C4-2B (cell line): Measurements from ENCODE around the gene KRTAP10-2.

Experiments used
- CTCF ChIP-seq: fragments of 450-650 bp; conservative IDR thresholded peaks from 2 replicates; pipeline ENCODE4 v1.5.1; 2017; ENCODE audit warnings: mild to moderate bottlenecking
- ZFX ChIP-seq: fragments of 450-650 bp; IDR thresholded peaks from 2 replicates; pipeline ENCODE4 v1.6.1; 2017

DNA sequence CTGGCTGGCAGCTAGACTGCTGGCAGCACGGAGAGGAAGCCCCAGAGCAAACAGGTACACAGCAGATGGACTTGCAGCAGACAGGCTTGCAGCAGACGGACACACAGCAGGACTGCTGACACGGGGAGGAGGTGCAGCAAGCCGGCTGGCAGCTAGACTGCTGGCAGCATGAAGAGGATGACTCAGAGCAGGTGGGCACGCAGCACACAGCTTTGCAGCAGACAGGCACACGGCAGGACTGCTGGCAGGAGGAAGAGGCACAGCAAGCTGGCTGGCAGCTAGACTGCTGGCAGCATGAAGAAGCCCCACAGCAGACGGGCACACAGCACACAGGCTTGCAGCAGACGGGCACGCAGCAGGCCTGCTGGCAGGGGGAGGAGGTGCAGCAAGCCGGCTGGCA, 498 bp downstream of the KRTAP10-2 start:
- TF ChIP-seq CTCF (no peak), ZFX (no peak)
